RWPE2 (cell line): ENCODE results near the gene FAM81B.

Experiments used
- ATAC-seq: fragments of 200-7000 bp; cut with Tn5 transposase; 3 replicates; pipeline ENCODE4 v1.9.1; 2021; ENCODE audit warnings: low read depth
- DNase-seq: peaks from one replicate; pipeline ENCODE4 v3.0.0-alpha.2; 2020; ENCODE audit warnings: low spot score
- H3K27ac ChIP-seq: fragments of 450-650 bp; 2 replicates; pipeline ENCODE4 v1.5.1; 2017; ENCODE audit warnings: mild to moderate bottlenecking; ENCODE audit not compliant: poor library complexity, severe bottlenecking
- H3K27me3 ChIP-seq: fragments of 250-450 bp; sonication (Bioruptor Pico); 2 replicates; pipeline ENCODE4 v1.5.1; 2021; ENCODE audit warnings: mild to moderate bottlenecking, moderate library complexity; ENCODE audit not compliant: insufficient read depth, poor library complexity, severe bottlenecking
- H3K36me3 ChIP-seq: fragments of 250-450 bp; sonication (Bioruptor Pico); 2 replicates; pipeline ENCODE4 v1.5.1; 2020; ENCODE audit warnings: low read depth, mild to moderate bottlenecking, moderate library complexity
- H3K4me1 ChIP-seq: fragments of 250-450 bp; sonication (Bioruptor Pico); 2 replicates; pipeline ENCODE4 v1.5.1; 2021; ENCODE audit warnings: mild to moderate bottlenecking, moderate library complexity; ENCODE audit not compliant: insufficient read depth, poor library complexity, severe bottlenecking
- H3K4me3 ChIP-seq: fragments of 250-450 bp; sonication (Bioruptor Pico); 2 replicates; pipeline ENCODE4 v1.5.1; 2021; ENCODE audit warnings: mild to moderate bottlenecking, moderate library complexity; ENCODE audit not compliant: severe bottlenecking
- H3K9me3 ChIP-seq: fragments of 250-450 bp; sonication (Bioruptor Pico); 2 replicates; pipeline ENCODE4 v1.5.1; 2021; ENCODE audit warnings: mild to moderate bottlenecking, moderate library complexity; ENCODE audit not compliant: severe bottlenecking
- TF ChIP-seq, protein P1 (sequence below): fragments of 450-650 bp; IDR thresholded peaks from one replicate; pipeline ENCODE4 v1.5.1; 2017; ENCODE audit warnings: mild to moderate bottlenecking, moderate library complexity; ENCODE audit not compliant: poor library complexity, severe bottlenecking

FAM81B gene

GRCh38 chr5:95448789-95449188, 57.6 kb downstream of the FAM81B start:
- peaks cover 3% of the 10 kb centered on the region for H3K27me3 ChIP-seq
- TF ChIP-seq, protein P1, sequence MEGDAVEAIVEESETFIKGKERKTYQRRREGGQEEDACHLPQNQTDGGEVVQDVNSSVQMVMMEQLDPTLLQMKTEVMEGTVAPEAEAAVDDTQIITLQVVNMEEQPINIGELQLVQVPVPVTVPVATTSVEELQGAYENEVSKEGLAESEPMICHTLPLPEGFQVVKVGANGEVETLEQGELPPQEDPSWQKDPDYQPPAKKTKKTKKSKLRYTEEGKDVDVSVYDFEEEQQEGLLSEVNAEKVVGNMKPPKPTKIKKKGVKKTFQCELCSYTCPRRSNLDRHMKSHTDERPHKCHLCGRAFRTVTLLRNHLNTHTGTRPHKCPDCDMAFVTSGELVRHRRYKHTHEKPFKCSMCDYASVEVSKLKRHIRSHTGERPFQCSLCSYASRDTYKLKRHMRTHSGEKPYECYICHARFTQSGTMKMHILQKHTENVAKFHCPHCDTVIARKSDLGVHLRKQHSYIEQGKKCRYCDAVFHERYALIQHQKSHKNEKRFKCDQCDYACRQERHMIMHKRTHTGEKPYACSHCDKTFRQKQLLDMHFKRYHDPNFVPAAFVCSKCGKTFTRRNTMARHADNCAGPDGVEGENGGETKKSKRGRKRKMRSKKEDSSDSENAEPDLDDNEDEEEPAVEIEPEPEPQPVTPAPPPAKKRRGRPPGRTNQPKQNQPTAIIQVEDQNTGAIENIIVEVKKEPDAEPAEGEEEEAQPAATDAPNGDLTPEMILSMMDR = no peak
- DNase-seq (no peak), ATAC-seq (no peak)
- no peak overlapping the region for H3K4me3 ChIP-seq
- no peaks in the 10 kb centered on the region for H3K9me3 ChIP-seq
- peaks cover 11% of the 10 kb centered on the region for H3K4me1 ChIP-seq
- H3K36me3 ChIP-seq = no peaks in the 10 kb centered on the region
- H3K27ac ChIP-seq = no peak overlapping the region

DNA sequence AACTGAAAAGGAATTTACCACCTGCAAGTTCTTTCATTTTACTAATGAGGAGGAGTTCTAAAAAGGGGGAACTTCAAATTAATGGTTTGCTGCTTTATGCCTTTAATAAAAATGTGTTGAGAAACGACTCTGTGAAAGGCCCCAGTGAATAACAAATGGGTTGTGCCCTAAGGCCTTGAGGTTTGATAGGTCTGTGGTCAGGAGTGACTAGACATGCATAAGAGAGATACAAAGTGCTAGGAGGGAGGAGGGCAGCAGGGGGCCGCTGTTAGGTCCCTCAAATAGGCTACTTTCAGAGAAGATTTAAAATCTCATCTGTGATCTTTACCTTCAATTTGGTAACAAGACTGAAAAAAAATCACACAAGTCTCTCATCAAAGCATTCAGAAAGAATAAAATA, 58.3 kb downstream of the FAM81B start:
- no peak overlapping the region for H3K4me3 ChIP-seq
- 0 out of 3 replicates have a peak, but pooled peaks have one; percentile 12 for ATAC-seq
- no peaks in the 10 kb centered on the region for H3K9me3 ChIP-seq
- TF ChIP-seq, protein P1 = no peak
- H3K36me3 ChIP-seq = no peaks in the 10 kb centered on the region
- H3K27me3 ChIP-seq = peaks cover 3% of the 10 kb centered on the region
- peaks cover 11% of the 10 kb centered on the region for H3K4me1 ChIP-seq
- no peak overlapping the region for H3K27ac ChIP-seq
- no peak for DNase-seq

GRCh38 chr5:95454536-95454935, 63.4 kb downstream of the FAM81B start:
- Histone ChIP-seq H3K4me3 (no peak overlapping the region), H3K9me3 (no peaks in the 10 kb centered on the region), H3K27ac (no peak overlapping the region), H3K4me1 (no peaks in the 10 kb centered on the region), H3K27me3 (peaks cover 3% of the 10 kb centered on the region), H3K36me3 (no peaks in the 10 kb centered on the region)
- DNase-seq = no peak
- TF ChIP-seq, protein P1 = no peak
- ATAC-seq = no peak

DNA sequence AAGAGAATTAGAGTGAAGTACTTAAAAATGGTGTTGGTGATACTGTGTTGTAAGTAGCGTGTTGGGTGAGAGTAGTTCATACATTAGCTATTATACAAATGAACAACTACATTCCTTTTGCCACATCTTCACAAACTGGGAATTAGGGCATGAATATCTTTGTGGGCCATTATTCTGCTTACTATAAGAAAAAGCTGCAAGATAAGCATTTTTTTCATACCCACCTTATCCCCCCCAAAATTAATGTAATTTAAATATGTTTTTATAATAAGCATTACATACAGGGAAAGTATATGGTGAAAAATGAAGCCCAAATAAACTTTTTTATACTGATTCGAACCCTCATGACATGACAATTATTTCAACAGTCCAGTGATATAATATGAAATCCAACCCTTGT, 69.5 kb downstream of the FAM81B start:
- Histone ChIP-seq H3K4me3 (no peak overlapping the region), H3K27me3 (no peaks in the 10 kb centered on the region), H3K36me3 (peaks cover 29% of the 10 kb centered on the region), H3K27ac (no peak overlapping the region), H3K9me3 (no peaks in the 10 kb centered on the region), H3K4me1 (no peaks in the 10 kb centered on the region)
- no peak for DNase-seq
- TF ChIP-seq, protein P1 = no peak
- ATAC-seq = no peak

DNA sequence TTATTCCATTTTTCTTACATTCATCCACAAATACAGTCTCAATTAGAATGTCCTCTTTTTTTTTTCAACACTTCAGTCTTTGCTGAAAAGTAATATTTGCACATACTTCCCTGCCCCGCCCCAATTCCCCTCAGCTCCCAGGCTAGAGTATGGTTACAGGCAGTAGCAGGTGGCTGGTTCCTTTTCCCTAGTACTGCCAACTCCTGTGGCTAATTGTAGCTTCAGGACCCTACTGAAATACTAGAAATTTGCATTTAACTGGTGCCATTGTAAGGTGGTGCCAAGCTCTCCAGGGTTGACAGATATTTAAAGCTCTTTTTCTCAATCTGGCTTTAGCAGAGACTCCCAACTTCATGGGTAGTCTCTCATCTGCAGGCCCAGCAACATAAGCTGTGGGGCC, 80.3 kb downstream of the FAM81B start:
- Histone ChIP-seq H3K36me3 (peaks cover 51% of the 10 kb centered on the region), H3K27ac (no peak overlapping the region), H3K4me1 (no peaks in the 10 kb centered on the region), H3K9me3 (no peaks in the 10 kb centered on the region), H3K27me3 (no peaks in the 10 kb centered on the region), H3K4me3 (no peak overlapping the region)
- TF ChIP-seq, protein P1 = no peak
- ATAC-seq = peak; percentile 36; the same call in 2 of the 3 replicates
- DNase-seq = no peak
